ENCODE results near the gene MYLK4. TPM values are rescaled to one million over a fixed set of nuclear protein-coding genes. Genes with fewer than 3 reads are reported as not detected.

Gene MYLK4
- total RNA-seq, 4 donors from 2014 or later = 0.33 to 0.45 (median 0.38) TPM

- H3K36me3 ChIP-seq = no peaks in the 10 kb centered on the region
- H3K27ac ChIP-seq (replicated peaks in 1 of 4) = no peak overlapping the region
- H3K9me3 ChIP-seq = no peaks in the 10 kb centered on the region
- DNase-seq (ENCODE audit: extremely low spot score) = peak; percentile 60
- no peaks in the 10 kb centered on the region for H3K4me1 ChIP-seq
- intact Hi-C loops (cut with DNase I) = no loop called here
- H3K4me3 ChIP-seq = no peak overlapping the region
- TF ChIP-seq CTCF (IDR thresholded peaks at IDR 0.05) (no peak), POLR2AphosphoS5 (IDR thresholded peaks at IDR 0.05) (no peak), EP300 (IDR thresholded peaks at IDR 0.05) (no peak), POLR2A (IDR thresholded peaks at IDR 0.05; ENCODE audit: low read depth) (no peak)
- 90% methylated on average over 13 of the region's 13 CpGs for WGBS
- H3K27me3 ChIP-seq = no peaks in the 10 kb centered on the region
Observed at GRCh38 chr6:2697291-2697690, 53.4 kb downstream of the MYLK4 start.

- Histone ChIP-seq H3K4me3 (no peak overlapping the region), H3K27ac (replicated peaks in 1 of 4) (no peak overlapping the region), H3K27me3 (no peaks in the 10 kb centered on the region), H3K36me3 (no peaks in the 10 kb centered on the region), H3K9me3 (no peaks in the 10 kb centered on the region), H3K4me1 (no peaks in the 10 kb centered on the region)
- intact Hi-C loops (cut with DNase I) = no loop called here
- TF ChIP-seq CTCF (IDR thresholded peaks at IDR 0.05) (peak; percentile 36 to 47 (median 38)), POLR2AphosphoS5 (IDR thresholded peaks at IDR 0.05) (no peak)
- WGBS = 55% methylated on average over 5 of the region's 5 CpGs
- DNase-seq (ENCODE audit: extremely low spot score) = no peak
Observed at GRCh38 chr6:2695454-2696095, 55.1 kb downstream of the MYLK4 start.

GRCh38 chr6:2693231-2693630 is 57.5 kb downstream of the MYLK4 start:
- Histone ChIP-seq H3K4me3 (no peak overlapping the region), H3K9me3 (no peaks in the 10 kb centered on the region), H3K36me3 (no peaks in the 10 kb centered on the region), H3K27ac (replicated peaks in 1 of 4) (no peak overlapping the region), H3K27me3 (no peaks in the 10 kb centered on the region), H3K4me1 (no peaks in the 10 kb centered on the region)
- WGBS = 57% methylated on average over 1 of the region's 1 CpG
- DNase-seq (ENCODE audit: extremely low spot score) = no peak
- TF ChIP-seq EP300 (IDR thresholded peaks at IDR 0.05) (no peak), CTCF (IDR thresholded peaks at IDR 0.05) (no peak), POLR2A (IDR thresholded peaks at IDR 0.05; ENCODE audit: low read depth) (no peak), POLR2AphosphoS5 (IDR thresholded peaks at IDR 0.05) (no peak)
- intact Hi-C loops (cut with DNase I) = loop anchor here (5.0 kb wide), 1 partner anchor 1086 kb away; the partner anchor contains the start of gene FOXC1

GRCh38 chr6:2688401-2689064 is 62.2 kb downstream of the MYLK4 start:
- 90% methylated on average over 8 of the region's 8 CpGs for WGBS
- Histone ChIP-seq H3K4me1 (no peaks in the 10 kb centered on the region), H3K4me3 (no peak overlapping the region), H3K9me3 (no peaks in the 10 kb centered on the region), H3K27me3 (no peaks in the 10 kb centered on the region), H3K36me3 (no peaks in the 10 kb centered on the region), H3K27ac (replicated peaks in 1 of 4) (no peak overlapping the region)
- intact Hi-C loops (cut with DNase I) = no loop called here
- DNase-seq (ENCODE audit: extremely low spot score) = peak; percentile 74
- TF ChIP-seq CTCF (IDR thresholded peaks at IDR 0.05) (no peak), POLR2AphosphoS5 (IDR thresholded peaks at IDR 0.05) (no peak), POLR2A (IDR thresholded peaks at IDR 0.05; ENCODE audit: low read depth) (no peak), EP300 (IDR thresholded peaks at IDR 0.05) (no peak)
